ENCODE data around the gene DAGLA. TPM values are rescaled to one million over a fixed set of nuclear protein-coding genes. Genes with fewer than 3 reads are reported as not detected.

Gene DAGLA
- total and polyA plus RNA-seq, 2 donors (not counting 1 experiment from before 2014, with no cell fraction given) = 0.06 TPM; not detected in 1

- CTCF ChIA-PET = no interaction called here
- H3K27me3 ChIP-seq (replicated peaks in 1 of 4; ENCODE audit: control extremely low read depth in 1 of 4, control insufficient read depth in 3 of 4, insufficient read depth in 4 of 4, low read length in 3 of 4) = peaks cover 0 to 32% (median 12%) of the 10 kb centered on the region in 4 experiments
These were observed 4.0 kb downstream of the DAGLA start for GRCh38 chr11:61683961-61684869.

More at GRCh38 chr11:61683961-61684869, 4.0 kb downstream of the DAGLA start:
- Histone ChIP-seq H3K27ac (ENCODE audit: low read length in 2 of 2) (no peak overlapping the region), H3K4me2 (replicated peaks; ENCODE audit: low read depth, low read length, poor library complexity, severe bottlenecking) (peak overlapping the region; percentile 12), H3K36me3 (replicated peaks in 1 of 2; ENCODE audit: control extremely low read depth in 1 of 2, control insufficient read depth in 1 of 2, extremely low read depth in 1 of 2, insufficient read depth in 2 of 2, low read length in 1 of 2) (no peaks in the 10 kb centered on the region), H3K4me1 (ENCODE audit: control insufficient read depth in 2 of 2, insufficient read depth in 2 of 2, low read length in 2 of 2) (peaks cover 3 to 12% of the 10 kb centered on the region in 2 donors), H3K79me2 (ENCODE audit: control insufficient read depth, insufficient read depth, low read length) (no peaks in the 10 kb centered on the region), H3K9ac (ENCODE audit: low read length) (no peak overlapping the region), H3K4me3 (ENCODE audit: control extremely low read depth in 1 of 5, extremely low read depth in 1 of 5, insufficient read depth in 1 of 5, low read depth in 2 of 5, low read length in 4 of 5) (no peak overlapping the region), H2AFZ (ENCODE audit: insufficient read depth, low read depth, low read length, poor library complexity, severe bottlenecking) (no peak overlapping the region), H4K20me1 (ENCODE audit: control insufficient read depth, insufficient read depth, low read length, poor library complexity, severe bottlenecking) (no peaks in the 10 kb centered on the region), H3K9me3 (ENCODE audit: control extremely low read depth in 1 of 3, control insufficient read depth in 2 of 3, insufficient read depth in 1 of 3, low read length in 2 of 3) (peaks cover 0 to 5% (median 0%) of the 10 kb centered on the region in 3 donors)
- intact Hi-C loops (cut with micrococcal nuclease) = no loop called here
- no peak overlapping the region for H3K4me3 Mint-ChIP-seq
- POLR2A ChIA-PET = no interaction called here
- no peak for ATAC-seq (ENCODE audit: low read depth)
- no peak for DNase-seq
- no peak overlapping the region for H3K27ac Mint-ChIP-seq
- TF ChIP-seq EZH2 (IDR thresholded peaks at IDR 0.05; ENCODE audit: borderline replicate concordance, insufficient read depth, low read depth, low read length, poor library complexity, severe bottlenecking) = no peak
- TF ChIP-seq CTCF (IDR thresholded peaks at IDR 0.05) = no peak
- H3K4me1 Mint-ChIP-seq = peaks cover 7% of the 10 kb centered on the region
- WGBS (ENCODE audit: insufficient coverage) = 6% methylated on average over 20 of the region's 27 CpGs
- peaks cover 31% of the 10 kb centered on the region for H3K27me3 Mint-ChIP-seq
- no peaks in the 10 kb centered on the region for H3K9me3 Mint-ChIP-seq (ENCODE audit: insufficient read depth)
